ENCODE measurements around the gene BPIFB4. TPM values are rescaled to one million over a fixed set of nuclear protein-coding genes. Genes with fewer than 3 reads are reported as not detected.

Gene BPIFB4
- total and polyA plus RNA-seq, 4 donors = 0.25 TPM; not detected in 3

GRCh38 chr20:33054791-33055190 lies 24.7 kb upstream of the BPIFB4 start:
- H3K27me3 ChIP-seq (ENCODE audit: control insufficient read depth in 3 of 3, insufficient read depth in 3 of 3, low read length in 2 of 3) = peaks cover 0 to 3% (median 0%) of the 10 kb centered on the region in 3 donors
- H3K27ac ChIP-seq (ENCODE audit: low read depth in 1 of 2, low read length in 1 of 2) = no peak overlapping the region
- ATAC-seq (ENCODE audit: insufficient read depth, low FRiP score) = no peak
- 85 to 87% methylated on average over 2 of the region's 2 CpGs for WGBS, 2 donors
- H3K9ac ChIP-seq (ENCODE audit: insufficient read depth in 1 of 2, low read length in 2 of 2) = no peak overlapping the region
- DNase-seq = no peak
- H3K4me1 ChIP-seq (ENCODE audit: control insufficient read depth in 5 of 5, insufficient read depth in 5 of 5, low read length in 5 of 5) = no peaks in the 10 kb centered on the region
- H3K4me3 ChIP-seq = no peak overlapping the region
- no peaks in the 10 kb centered on the region for H3K36me3 ChIP-seq (ENCODE audit: control insufficient read depth in 4 of 4, insufficient read depth in 4 of 4, low read length in 4 of 4)
- peaks cover 0 to 2% (median 0%) of the 10 kb centered on the region in 4 donors for H3K9me3 ChIP-seq (ENCODE audit: control insufficient read depth in 4 of 4, insufficient read depth in 3 of 4, low read length in 3 of 4)
- TF ChIP-seq CTCF (IDR thresholded peaks at IDR 0.05; ENCODE audit: control extremely low read depth, extremely low read depth) = no peak

- TF ChIP-seq CTCF (IDR thresholded peaks at IDR 0.05; ENCODE audit: control extremely low read depth, extremely low read depth) = no peak
- Histone ChIP-seq H3K27me3 (ENCODE audit: control insufficient read depth in 3 of 3, insufficient read depth in 3 of 3, low read length in 2 of 3) (peaks cover 0 to 3% (median 0%) of the 10 kb centered on the region in 3 donors), H3K36me3 (ENCODE audit: control insufficient read depth in 4 of 4, insufficient read depth in 4 of 4, low read length in 4 of 4) (no peaks in the 10 kb centered on the region), H3K4me3 (no peak overlapping the region), H3K9ac (ENCODE audit: insufficient read depth in 1 of 2, low read length in 2 of 2) (no peak overlapping the region), H3K9me3 (ENCODE audit: control insufficient read depth in 4 of 4, insufficient read depth in 3 of 4, low read length in 3 of 4) (peaks cover 0 to 2% (median 0%) of the 10 kb centered on the region in 4 donors), H3K27ac (ENCODE audit: low read depth in 1 of 2, low read length in 1 of 2) (no peak overlapping the region), H3K4me1 (ENCODE audit: control insufficient read depth in 5 of 5, insufficient read depth in 5 of 5, low read length in 5 of 5) (peaks cover 0 to 4% (median 0%) of the 10 kb centered on the region in 5 donors)
- WGBS, 2 donors = 80 to 88% methylated on average over 7 of the region's 7 CpGs
- DNase-seq (no peak), ATAC-seq (ENCODE audit: insufficient read depth, low FRiP score) (no peak)
Measured at GRCh38 chr20:33059136-33059535, 20.3 kb upstream of the BPIFB4 start.

GRCh38 chr20:33059741-33060390 lies 19.6 kb upstream of the BPIFB4 start:
- H3K9ac ChIP-seq (ENCODE audit: insufficient read depth in 1 of 2, low read length in 2 of 2) = no peak overlapping the region
- ATAC-seq (ENCODE audit: insufficient read depth, low FRiP score) (no peak), DNase-seq (no peak)
- no peak for TF ChIP-seq CTCF (IDR thresholded peaks at IDR 0.05; ENCODE audit: control extremely low read depth, extremely low read depth)
- H3K4me1 ChIP-seq (ENCODE audit: control insufficient read depth in 5 of 5, insufficient read depth in 5 of 5, low read length in 5 of 5) = peaks cover 0 to 4% (median 0%) of the 10 kb centered on the region in 5 donors
- no peak overlapping the region for H3K27ac ChIP-seq (ENCODE audit: low read depth in 1 of 2, low read length in 1 of 2)
- WGBS, 2 donors = 89 to 94% methylated on average over 22 of the region's 22 CpGs
- peaks cover 0 to 2% (median 0%) of the 10 kb centered on the region in 4 donors for H3K9me3 ChIP-seq (ENCODE audit: control insufficient read depth in 4 of 4, insufficient read depth in 3 of 4, low read length in 3 of 4)
- peaks cover 0 to 3% (median 0%) of the 10 kb centered on the region in 3 donors for H3K27me3 ChIP-seq (ENCODE audit: control insufficient read depth in 3 of 3, insufficient read depth in 3 of 3, low read length in 2 of 3)
- no peak overlapping the region for H3K4me3 ChIP-seq
- H3K36me3 ChIP-seq (ENCODE audit: control insufficient read depth in 4 of 4, insufficient read depth in 4 of 4, low read length in 4 of 4) = no peaks in the 10 kb centered on the region
